Heart right ventricle (tissue), 16 donors: ENCODE results near the gene FAM32A. TPM values are rescaled to one million over a fixed set of nuclear protein-coding genes. Genes with fewer than 3 reads are reported as not detected.

Experiments used
- ATAC-seq, 8 donors: fragments of 200-7000 bp; cut with Tn5 transposase; one replicate each; pipeline ENCODE4 v1.9.1; 2020; ENCODE audit warnings: mild to moderate bottlenecking in 8 of 8, moderate library complexity in 8 of 8, moderate number of reproducible peaks in 1 of 8
- DNase-seq, 2 donors: peaks; one replicate each; pipeline ENCODE4 v3.0.0-alpha.2; 2020
- H3K27ac ChIP-seq, 10 donors: fragments of 200-600 bp; sonication (generic) in 2 of 10; one replicate each; pipeline versions ENCODE4 v1.5.0 to v1.8.0; 2020 to 2022; ENCODE audit warnings: mild to moderate bottlenecking in 3 of 10
- H3K27me3 ChIP-seq, 7 donors: fragments of 200-600 bp; one replicate each; pipeline ENCODE4 v1.8.0; 2021 to 2022; ENCODE audit warnings: mild to moderate bottlenecking in 2 of 7
- H3K36me3 ChIP-seq, 9 donors: fragments of 200-600 bp; sonication (generic) in 1 of 9; one replicate each; pipeline versions ENCODE4 v1.5.0 to v1.8.0; 2020 to 2022; ENCODE audit warnings: mild to moderate bottlenecking in 2 of 9
- H3K4me1 ChIP-seq, 9 donors: fragments of 200-600 bp; sonication (generic) in 1 of 9; one replicate each; pipeline versions ENCODE4 v1.5.0 to v1.8.0; 2020 to 2022; ENCODE audit warnings: mild to moderate bottlenecking in 4 of 9
- H3K4me3 ChIP-seq, 10 donors: fragments of 200-600 bp; sonication (generic) in 2 of 10; one replicate each; pipeline versions ENCODE4 v1.5.0 to v1.8.0; 2020 to 2022; ENCODE audit warnings: mild to moderate bottlenecking in 7 of 10, moderate library complexity in 2 of 10
- H3K9me3 ChIP-seq, 11 donors: fragments of 200-600 bp in 10 of 11; sonication (generic) in 2 of 11; one replicate each; pipeline versions ENCODE4 v1.5.0 to v1.8.0; 2013 to 2022; ENCODE audit warnings: mild to moderate bottlenecking in 2 of 11, control low read depth in 1 of 11, moderate library complexity in 1 of 11
- WGBS, 2 donors: extraction: QIAGEN DNeasy Blood & Tissue Kit; methylation state at CpG; one replicate each; pipeline ENCODE4 v1.1.7; 2013; ENCODE audit warnings: inconsistent platforms in 1 of 2; 5-methylcytosine and 5-hydroxymethylcytosine counted together
- intact Hi-C, 10 donors: fragments of 100-400 bp; cut with DNase I; formaldehyde crosslinking; loops; one replicate each; pipeline versions ENCODE4 v1.11.1 to v1.14.2; 2022
- polyA plus RNA-seq, 2 donors: library from polyadenylated mRNA; stranded (reverse); fragments of 200-250 nt; gene quantifications; one replicate each; pipeline ENCODE4 v1.2.3, GENCODE V29; 2013
- total RNA-seq, 10 donors: library from RNA; stranded (reverse); fragmentation: NEBNext Ultra II Directional in 3 of 10; extraction: Animal tissue kit (Norgen Biotek cat#: 25700) in 3 of 10; gene quantifications; one replicate each; pipeline versions ENCODE4 v1.2.1 to v1.2.4, GENCODE V29; 2021 to 2023
- TF ChIP-seq, protein P1 (sequence below), 9 donors: fragments of 200-600 bp; sonication (generic) in 2 of 9; IDR thresholded peaks; one replicate each; pipeline versions ENCODE4 v1.5.0 to v1.8.0; 2021 to 2022; ENCODE audit warnings: antibody characterized with exemption in 9 of 9, mild to moderate bottlenecking in 5 of 9, moderate library complexity in 1 of 9
- donor health status: Arrhythmogenic right ventricular cardiomyopathy.
- donor health status: ischemic (EF 13 %, LVEDD 7.1; RV severe dilation, severe dysfunction).
- donor health status: healthy with polysubstance abuse.
- donor health status: DM: no; HTN: yes; CAD: no.
- donor health status: DM: no; HTN: no; CAD: no.
- donor health status: ischemic (EF 25% LVEDD 6.9; RV normal size, moderate dysfunction).
- donor health status: ischemic (EF 25% LVEDD 5.7; RV mildly dilated, moderate dysfunction).
- donor health status: healthy.
- donor health status: DM: yes; HTN: yes; CAD: no.
- donor health status: Ischemic cardiomyopathy.
- donor health status: ischemic (EF 35%, LVEDD 5.7; RV mildly dilated, moderate dysfunction).
- donor health status: nonischemic (EF 11% LVEDD 7.7; RV severe dilation, severe dysfunction).
- donor health status: DM: yes; HTN: yes; CAD: no.
- donor health status: PGD.
- donor health status: ischemic (EF 29% LVEDD 5.4; RV normal size, mild dysfunction).
- donor health status: nonischemic (EF 23%, LVEDD 6.1; RV moderate dilation, normal function).

Gene FAM32A
- total and polyA plus RNA-seq, 12 donors = 27.0 to 75.0 (median 34.3) TPM

DNA sequence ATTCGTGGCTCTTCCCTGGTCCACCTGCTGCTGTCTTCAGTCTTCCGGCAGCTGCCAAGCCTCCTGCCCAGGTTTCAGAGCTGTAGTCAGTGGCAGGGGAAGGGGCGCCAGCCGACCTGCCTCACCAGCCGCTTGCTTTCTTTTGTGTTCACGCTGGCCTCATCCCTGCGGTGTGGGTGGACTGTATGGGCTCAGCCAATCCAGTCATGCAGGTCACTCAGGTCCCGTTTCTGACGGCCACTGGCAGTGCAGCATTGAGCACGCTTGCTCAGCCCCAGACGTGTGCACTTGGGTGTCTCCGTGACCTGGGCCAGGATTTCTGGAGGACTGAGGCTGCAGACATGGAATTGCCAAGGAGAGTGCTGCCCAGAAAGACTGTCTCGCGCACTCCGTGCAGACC is 38.5 kb downstream of the FAM32A start:
- Histone ChIP-seq H3K27me3 (no peaks in the 10 kb centered on the region), H3K9me3 (peaks cover 0 to 42% (median 27%) of the 10 kb centered on the region in 11 donors), H3K27ac (no peak overlapping the region), H3K4me3 (no peak overlapping the region), H3K4me1 (no peaks in the 10 kb centered on the region), H3K36me3 (peaks cover 0 to 100% (median 72%) of the 10 kb centered on the region in 9 donors)
- intact Hi-C loops = no loop called here
- 84 to 89% methylated on average over 15 of the region's 15 CpGs for WGBS, 2 donors
- TF ChIP-seq, protein P1, sequence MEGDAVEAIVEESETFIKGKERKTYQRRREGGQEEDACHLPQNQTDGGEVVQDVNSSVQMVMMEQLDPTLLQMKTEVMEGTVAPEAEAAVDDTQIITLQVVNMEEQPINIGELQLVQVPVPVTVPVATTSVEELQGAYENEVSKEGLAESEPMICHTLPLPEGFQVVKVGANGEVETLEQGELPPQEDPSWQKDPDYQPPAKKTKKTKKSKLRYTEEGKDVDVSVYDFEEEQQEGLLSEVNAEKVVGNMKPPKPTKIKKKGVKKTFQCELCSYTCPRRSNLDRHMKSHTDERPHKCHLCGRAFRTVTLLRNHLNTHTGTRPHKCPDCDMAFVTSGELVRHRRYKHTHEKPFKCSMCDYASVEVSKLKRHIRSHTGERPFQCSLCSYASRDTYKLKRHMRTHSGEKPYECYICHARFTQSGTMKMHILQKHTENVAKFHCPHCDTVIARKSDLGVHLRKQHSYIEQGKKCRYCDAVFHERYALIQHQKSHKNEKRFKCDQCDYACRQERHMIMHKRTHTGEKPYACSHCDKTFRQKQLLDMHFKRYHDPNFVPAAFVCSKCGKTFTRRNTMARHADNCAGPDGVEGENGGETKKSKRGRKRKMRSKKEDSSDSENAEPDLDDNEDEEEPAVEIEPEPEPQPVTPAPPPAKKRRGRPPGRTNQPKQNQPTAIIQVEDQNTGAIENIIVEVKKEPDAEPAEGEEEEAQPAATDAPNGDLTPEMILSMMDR (IDR thresholded peaks at IDR 0.05) = no peak
- ATAC-seq (no peak), DNase-seq (no peak)

DNA sequence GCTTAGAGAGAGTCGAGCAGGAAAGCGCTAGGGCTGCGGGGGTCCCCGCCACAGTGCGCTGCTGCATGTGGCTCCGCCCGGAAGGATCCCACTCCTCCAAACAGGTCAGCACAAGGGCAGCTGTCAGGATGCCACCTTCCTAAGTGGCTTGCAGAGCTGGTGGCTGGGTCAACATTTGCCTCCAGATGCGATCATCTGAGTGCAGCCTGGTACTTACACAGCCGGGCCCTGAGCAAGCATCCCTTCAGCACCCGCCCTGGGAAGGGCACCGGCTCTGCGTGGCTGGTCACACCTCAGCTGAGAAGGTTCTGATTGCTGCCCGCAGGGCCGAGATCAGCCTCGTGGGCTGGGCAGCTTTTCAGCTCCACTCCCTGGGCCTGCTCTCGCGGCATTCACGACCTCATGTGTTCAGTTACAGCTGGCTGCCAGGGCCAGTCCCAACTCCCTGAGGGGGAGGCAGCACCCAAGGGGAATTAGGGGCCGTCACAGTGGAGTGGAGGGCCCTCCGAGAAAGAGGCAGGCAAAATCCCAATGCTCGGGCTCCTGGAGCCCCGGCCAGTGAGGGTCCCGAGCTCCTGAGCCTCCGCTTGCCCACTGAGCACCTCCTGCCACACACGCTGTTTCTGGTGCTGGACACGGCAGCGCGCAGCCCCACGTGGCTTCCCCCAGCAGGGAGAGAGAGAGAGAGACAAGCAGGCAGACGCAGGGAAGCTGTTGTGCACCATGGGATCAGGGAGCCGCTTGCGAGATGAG is 39.3 kb downstream of the FAM32A start:
- DNase-seq (no peak), ATAC-seq (no peak)
- Histone ChIP-seq H3K4me3 (no peak overlapping the region), H3K27me3 (no peaks in the 10 kb centered on the region), H3K9me3 (peaks cover 0 to 35% (median 27%) of the 10 kb centered on the region in 11 donors), H3K4me1 (no peaks in the 10 kb centered on the region), H3K36me3 (peaks cover 0 to 100% (median 77%) of the 10 kb centered on the region in 9 donors), H3K27ac (no peak overlapping the region)
- intact Hi-C loops = no loop called here
- TF ChIP-seq, protein P1 (IDR thresholded peaks at IDR 0.05) = no peak
- WGBS, 2 donors = 87 to 93% methylated on average over 32 of the region's 32 CpGs

DNA sequence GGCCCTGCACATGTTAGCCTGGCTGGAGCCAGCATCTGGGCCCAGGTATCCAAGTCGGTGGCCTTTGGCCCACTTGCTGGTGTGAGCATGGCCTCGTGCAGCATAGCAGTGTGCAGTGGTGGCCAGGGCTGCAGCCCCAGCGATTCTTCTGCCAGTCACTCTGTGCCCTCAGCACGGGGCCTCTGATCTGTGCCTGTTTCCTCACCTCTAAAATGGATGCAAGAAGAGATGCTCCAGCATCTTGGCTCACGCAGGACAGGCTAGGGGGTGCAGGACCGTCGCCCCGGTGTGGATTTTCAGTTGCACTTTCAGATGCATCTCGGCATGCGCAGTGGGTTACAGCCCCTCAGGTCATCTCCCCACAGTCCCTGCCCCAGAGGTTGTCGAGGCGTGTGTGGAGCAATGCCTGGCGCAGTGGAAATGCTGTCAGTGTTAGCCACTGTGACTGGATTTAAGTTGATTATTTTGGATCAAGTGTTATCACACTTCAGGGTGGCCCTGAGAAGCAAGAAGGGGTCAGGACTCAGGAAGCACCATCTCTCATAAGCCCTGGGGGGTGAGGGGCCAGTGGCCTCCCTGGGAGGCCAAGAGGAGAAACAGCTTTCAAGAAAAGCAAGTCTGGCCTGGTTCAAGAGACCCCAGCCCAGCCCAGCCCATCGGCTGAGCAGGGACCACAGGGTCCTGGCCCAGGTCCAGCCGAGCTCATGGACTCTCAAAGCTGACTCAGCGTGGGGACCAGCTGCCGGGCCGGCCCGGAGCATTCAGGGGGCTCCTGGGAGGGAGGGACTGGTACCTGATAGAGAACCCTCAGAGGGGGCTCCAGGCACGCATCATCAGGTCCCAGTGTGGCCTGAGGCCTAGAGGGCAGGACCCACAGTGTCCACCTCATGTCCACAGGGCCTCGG is 40.3 kb downstream of the FAM32A start:
- ATAC-seq (no peak), DNase-seq (no peak)
- Histone ChIP-seq H3K4me3 (no peak overlapping the region), H3K27ac (no peak overlapping the region), H3K36me3 (peaks cover 0 to 100% (median 80%) of the 10 kb centered on the region in 9 donors), H3K27me3 (no peaks in the 10 kb centered on the region), H3K4me1 (no peaks in the 10 kb centered on the region), H3K9me3 (peaks cover 0 to 25% (median 19%) of the 10 kb centered on the region in 11 donors)
- TF ChIP-seq, protein P1 (IDR thresholded peaks at IDR 0.05) = no peak
- intact Hi-C loops = no loop called here
- WGBS, 2 donors = 92% methylated on average over 21 of the region's 21 CpGs

- H3K9me3 ChIP-seq = peaks cover 0 to 18% (median 12%) of the 10 kb centered on the region in 11 donors
- WGBS, 2 donors = 97% methylated on average over 16 of the region's 16 CpGs
- H3K36me3 ChIP-seq = peaks cover 0 to 99% (median 73%) of the 10 kb centered on the region in 9 donors
- H3K27me3 ChIP-seq = no peaks in the 10 kb centered on the region
- TF ChIP-seq, protein P1 (IDR thresholded peaks at IDR 0.05) = no peak
- peak in 1 of 8 donors; percentile 9 for ATAC-seq
- H3K4me1 ChIP-seq = no peaks in the 10 kb centered on the region
- intact Hi-C loops = no loop called here
- no peak overlapping the region for H3K4me3 ChIP-seq
- no peak for DNase-seq
- no peak overlapping the region for H3K27ac ChIP-seq
Observed at GRCh38 chr19:16226184-16226591, 41.0 kb downstream of the FAM32A start.
